Measurements from ENCODE around the gene TPCN1. TPM values are rescaled to one million over a fixed set of nuclear protein-coding genes. Genes with fewer than 3 reads are reported as not detected.

TPCN1 gene
- total and polyA plus RNA-seq, 2 of the 13 experiments (the other 11 are each of a cell fraction or from before 2014, with no cell fraction given), result 8.0 to 26.8 TPM

DNA sequence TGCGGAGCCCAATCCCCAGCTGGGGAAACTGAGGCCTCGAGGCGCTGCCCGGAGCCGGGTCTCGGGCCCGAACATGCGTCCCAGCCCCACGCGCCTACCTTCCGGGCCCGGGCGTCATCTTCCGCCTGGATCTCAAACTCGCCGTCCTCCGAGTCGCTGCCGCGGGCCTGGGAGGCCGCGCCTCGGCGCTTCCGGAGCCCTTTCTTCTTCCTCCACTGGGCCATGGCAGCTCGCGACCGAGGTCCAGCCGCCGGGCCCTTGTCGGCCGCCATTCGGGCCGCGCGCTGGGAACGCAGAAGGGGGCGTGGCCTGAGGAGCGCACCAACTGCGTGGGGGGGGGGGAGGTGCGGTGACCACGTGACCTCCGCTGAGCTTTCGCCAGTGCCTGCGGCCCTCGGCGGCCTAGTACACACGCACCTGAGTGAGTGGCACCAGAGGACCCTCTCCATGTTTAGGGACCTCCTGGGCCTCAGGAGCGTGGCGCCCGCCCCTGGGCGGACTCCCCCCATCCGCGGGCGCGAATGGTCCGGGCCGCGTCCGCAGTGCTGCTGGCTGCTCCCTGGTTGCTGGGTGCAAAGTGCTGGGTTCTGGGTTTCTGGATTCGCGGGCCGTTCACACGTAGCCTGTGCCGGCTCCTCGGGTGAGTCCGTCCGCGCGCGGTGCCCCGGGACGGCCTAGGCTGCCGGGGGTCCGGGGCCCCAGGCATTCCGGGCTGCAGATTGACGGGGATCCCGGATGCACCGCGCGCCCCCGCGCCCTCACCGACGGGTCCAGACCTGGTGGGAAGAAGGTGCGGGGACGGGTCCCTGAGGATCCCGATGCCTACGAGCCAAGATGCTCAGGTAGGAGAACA, 35.9 kb upstream of the TPCN1 start, which contains the start of the genes DDX54 and RITA1 (continued):
- no peak; the same call in 1 of the 2 replicates for TF ChIP-seq FOXC1 (CRISPR knock-in tag; IDR thresholded peaks at IDR 0.05; ENCODE audit: borderline replicate concordance)
- peak; percentile 93 for TF ChIP-seq ZNF740 (CRISPR knock-in tag; IDR thresholded peaks at IDR 0.05)
- no peak; the same call in 1 of the 2 replicates for TF ChIP-seq GATA4 (IDR thresholded peaks at IDR 0.05; ENCODE audit: borderline replicate concordance, low read depth)
- no peak for TF ChIP-seq MAFK (conservative IDR thresholded peaks at IDR 0.05 in 1 of 2, IDR thresholded peaks at IDR 0.05 in 1 of 2; ENCODE audit: low read length in 2 of 2)
- peak; percentile 70; the same call in 1 of the 2 replicates for TF ChIP-seq ZBTB20 (CRISPR knock-in tag; IDR thresholded peaks at IDR 0.05; ENCODE audit: borderline replicate concordance, low read depth)
- TF ChIP-seq ZNF383 (CRISPR knock-in tag; IDR thresholded peaks at IDR 0.05; ENCODE audit: borderline replicate concordance), result no peak
- TF ChIP-seq KAT8 (CRISPR knock-in tag; IDR thresholded peaks at IDR 0.05), result peak; percentile 81
- no peak for TF ChIP-seq DDIT3 (CRISPR knock-in tag; IDR thresholded peaks at IDR 0.05)
- no peak for TF ChIP-seq CBX2 (IDR thresholded peaks at IDR 0.05; ENCODE audit: low read depth, low read length)
- no peak for TF ChIP-seq CBX2 (CRISPR knock-in tag; IDR thresholded peaks at IDR 0.05; ENCODE audit: low read depth)
- no peak for TF ChIP-seq ATAD3A (CRISPR knock-in tag; IDR thresholded peaks at IDR 0.05)
- TF ChIP-seq KDM3A (CRISPR knock-in tag; IDR thresholded peaks at IDR 0.05; ENCODE audit: low read depth), result peak; percentile 38; the same call in 1 of the 2 replicates
- no peak for TF ChIP-seq THRA (CRISPR knock-in tag; IDR thresholded peaks at IDR 0.05; ENCODE audit: borderline replicate concordance)
- TF ChIP-seq ZNF615 (CRISPR knock-in tag; IDR thresholded peaks at IDR 0.05; ENCODE audit: borderline replicate concordance), result peak; percentile 86; the same call in 1 of the 2 replicates
- TF ChIP-seq RBFOX2 (IDR thresholded peaks at IDR 0.05; ENCODE audit: low read depth, low read length), result peak; percentile 98
- TF ChIP-seq BORCS8-MEF2B (CRISPR knock-in tag; IDR thresholded peaks at IDR 0.05), result peak; percentile 64; the same call in 1 of the 2 replicates
- TF ChIP-seq, protein P1, sequence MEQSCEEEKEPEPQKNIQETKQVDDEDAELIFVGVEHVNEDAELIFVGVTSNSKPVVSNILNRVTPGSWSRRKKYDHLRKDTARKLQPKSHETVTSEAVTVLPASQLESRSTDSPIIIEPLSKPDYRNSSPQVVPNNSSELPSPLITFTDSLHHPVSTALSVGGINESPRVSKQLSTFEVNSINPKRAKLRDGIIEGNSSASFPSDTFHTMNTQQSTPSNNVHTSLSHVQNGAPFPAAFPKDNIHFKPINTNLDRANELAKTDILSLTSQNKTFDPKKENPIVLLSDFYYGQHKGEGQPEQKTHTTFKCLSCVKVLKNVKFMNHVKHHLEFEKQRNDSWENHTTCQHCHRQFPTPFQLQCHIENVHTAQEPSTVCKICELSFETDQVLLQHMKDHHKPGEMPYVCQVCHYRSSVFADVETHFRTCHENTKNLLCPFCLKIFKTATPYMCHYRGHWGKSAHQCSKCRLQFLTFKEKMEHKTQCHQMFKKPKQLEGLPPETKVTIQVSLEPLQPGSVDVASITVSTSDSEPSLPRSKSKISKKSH (CRISPR knock-in tag; IDR thresholded peaks at IDR 0.05; ENCODE audit: borderline replicate concordance), result no peak; the same call in 1 of the 2 replicates
- peak; percentile 96 for TF ChIP-seq TAF1 (CRISPR knock-in tag; IDR thresholded peaks at IDR 0.05)
- peak; percentile 87; the same call in 1 of the 2 replicates for TF ChIP-seq ZNF839 (CRISPR knock-in tag; IDR thresholded peaks at IDR 0.05; ENCODE audit: borderline replicate concordance)
- no peak; the same call in 1 of the 2 replicates for TF ChIP-seq DNMT1 (CRISPR knock-in tag; IDR thresholded peaks at IDR 0.05)
- TF ChIP-seq ZNF367 (CRISPR knock-in tag; IDR thresholded peaks at IDR 0.05; ENCODE audit: borderline replicate concordance), result peak; percentile 51; the same call in 1 of the 2 replicates
- TF ChIP-seq ARID3A (IDR thresholded peaks at IDR 0.05; ENCODE audit: low read depth, low read length), result no peak
- TF ChIP-seq NBN (conservative IDR thresholded peaks at IDR 0.05), result no peak
- peak; percentile 27; the same call in 1 of the 2 replicates for TF ChIP-seq PITX1 (CRISPR knock-in tag; IDR thresholded peaks at IDR 0.05)
- TF ChIP-seq ZNF207 (IDR thresholded peaks at IDR 0.05; ENCODE audit: borderline replicate concordance), result no peak
